Amniotic epithelial cell (primary cell): ENCODE data around the gene CYB561D1.

Experiments used
- DNase-seq: peaks from one replicate; pipeline ENCODE4 v3.0.0-alpha.2; 2010; ENCODE audit warnings: low read depth

CYB561D1 gene

GRCh38 chr1:109500941-109501381 lies 7.1 kb downstream of the CYB561D1 start:
- peak; percentile 29 for DNase-seq

- no peak for DNase-seq
Measured at GRCh38 chr1:109501644-109502363, 7.9 kb downstream of the CYB561D1 start.

- no peak for DNase-seq
Measured at GRCh38 chr1:109502364-109502851, 8.5 kb downstream of the CYB561D1 start.

GRCh38 chr1:109503935-109504334 lies 10.0 kb downstream of the CYB561D1 start:
- DNase-seq: no peak

- no peak for DNase-seq
Measured at GRCh38 chr1:109504974-109505373, 11.1 kb downstream of the CYB561D1 start.

- no peak for DNase-seq
Measured at GRCh38 chr1:109508001-109508872, 14.3 kb downstream of the CYB561D1 start.

GRCh38 chr1:109508873-109509175 lies 14.9 kb downstream of the CYB561D1 start:
- DNase-seq: no peak

- no peak for DNase-seq
Measured at GRCh38 chr1:109509176-109510134, 15.6 kb downstream of the CYB561D1 start, which contains the start of gene AMIGO1. Gene AMIGO1, minus strand, starts transcription at chr1:109509727. Its CDS starts 815 bp downstream, at chr1:109508912.

- DNase-seq: no peak
Measured at GRCh38 chr1:109513110-109513710, 19.3 kb downstream of the CYB561D1 start.

- no peak for DNase-seq
Measured at GRCh38 chr1:109514846-109515245, 21.0 kb downstream of the CYB561D1 start.

GRCh38 chr1:109516872-109517271 lies 23.0 kb downstream of the CYB561D1 start:
- DNase-seq: no peak

- DNase-seq: no peak
Measured at GRCh38 chr1:109517337-109517736, 23.4 kb downstream of the CYB561D1 start.

- no peak for DNase-seq
Measured at GRCh38 chr1:109521002-109521951, 27.4 kb downstream of the CYB561D1 start.

GRCh38 chr1:109522026-109522425 lies 28.1 kb downstream of the CYB561D1 start:
- no peak for DNase-seq

GRCh38 chr1:109523706-109524105 lies 29.8 kb downstream of the CYB561D1 start:
- DNase-seq: no peak

GRCh38 chr1:109527098-109527811 lies 33.4 kb downstream of the CYB561D1 start:
- DNase-seq: no peak

- DNase-seq: no peak
Measured at GRCh38 chr1:109527846-109528695, 34.2 kb downstream of the CYB561D1 start.

GRCh38 chr1:109528712-109529111 lies 34.8 kb downstream of the CYB561D1 start:
- no peak for DNase-seq
